ENCODE measurements around the gene HCN2. TPM values are rescaled to one million over a fixed set of nuclear protein-coding genes. Genes with fewer than 3 reads are reported as not detected.
"Not testable (repeated sequence)": the region's sequence is repeated elsewhere in the genome, so short reads cannot be mapped to it uniquely, and the experiment has no call there.

The HCN2 gene
- total and polyA plus RNA-seq, 2 of the 13 experiments (the other 11 are each of a cell fraction or from before 2014, with no cell fraction given): 0.01 TPM; not detected in 1

- POLR2A ChIA-PET: not testable (repeated sequence)
- WGBS (ENCODE audit: low lambda C conversion rate): over 99% methylated on average over 7 of the region's 7 CpGs
These were observed 36.9 kb downstream of the HCN2 start for GRCh38 chr19:626566-626965.

GRCh38 chr19:628168-628567 is 38.5 kb downstream of the HCN2 start:
- Histone ChIP-seq H3K27me3 (ENCODE audit: control insufficient read depth in 1 of 2, insufficient read depth in 2 of 2, low read length in 2 of 2) (no peaks in the 10 kb centered on the region; a peak in 1 of 5 replicates), H3K36me3 (replicated peaks in 1 of 2; ENCODE audit: control insufficient read depth in 1 of 2, insufficient read depth in 2 of 2, low read length in 2 of 2) (peaks cover 8 to 37% of the 10 kb centered on the region in 2 experiments), H2AFZ (ENCODE audit: low read length) (no peak overlapping the region), H3K79me2 (ENCODE audit: insufficient read depth, low read length) (peaks cover 30% of the 10 kb centered on the region), H4K20me1 (ENCODE audit: insufficient read depth, low read length) (peaks cover 7% of the 10 kb centered on the region; the same call in 1 of the 2 replicates), H3K9ac (ENCODE audit: insufficient read depth, low read depth, low read length) (no peak overlapping the region), H3K4me3 (replicated peaks in 1 of 3; ENCODE audit: insufficient read depth in 1 of 3, low read depth in 2 of 3, low read length in 3 of 3) (no peak overlapping the region), H3K27ac (ENCODE audit: extremely low read length, insufficient read depth, low read length) (no peak overlapping the region), H3K4me2 (ENCODE audit: low read depth, low read length) (no peak overlapping the region), H3K4me1 (ENCODE audit: insufficient read depth, low read length) (peaks cover 25% of the 10 kb centered on the region), H3K9me3 (ENCODE audit: low read length) (no peaks in the 10 kb centered on the region)
- FAIRE-seq: no peak
- ATAC-seq: no peak
- in situ Hi-C loops (cut with HindIII; ENCODE audit: extremely low pct_ligation_motif_present, low pct_unique_long_range_greater_than_20kb): no loop called here
- POLR2A ChIA-PET: no interaction called here
- DNase-seq (ENCODE audit: low spot score): no peak
- BruUV-seq (replicated peaks): no TSS peak
- WGBS (ENCODE audit: low lambda C conversion rate): 94% methylated on average over 13 of the region's 19 CpGs
- intact Hi-C loops (cut with micrococcal nuclease; ENCODE audit: unreplicated experiment): no loop called here
- CTCF ChIA-PET (ENCODE audit: low intra/inter-chr PET ratio, low total read pairs): interaction anchor here (0.8 kb wide), 1 partner anchor 78 kb away, joined by 3 read pairs; no protein-coding TSS in a partner anchor
- TF ChIP-seq ZBTB42 (CRISPR knock-in tag; IDR thresholded peaks at IDR 0.05) (no peak), ZNF891 (CRISPR knock-in tag; IDR thresholded peaks at IDR 0.05) (no peak), ZNF687 (CRISPR knock-in tag; IDR thresholded peaks at IDR 0.05) (no peak), STAT6 (CRISPR knock-in tag; IDR thresholded peaks at IDR 0.05; ENCODE audit: borderline replicate concordance) (no peak), HMGXB3 (CRISPR knock-in tag; IDR thresholded peaks at IDR 0.05; ENCODE audit: borderline replicate concordance) (no peak), POLR2A (IDR thresholded peaks at IDR 0.05; ENCODE audit: insufficient read depth in 1 of 2, low read depth in 2 of 2, low read length in 2 of 2) (no peak)

More at GRCh38 chr19:626566-626965, 36.9 kb downstream of the HCN2 start:
- DNase-seq (ENCODE audit: low spot score); H3K4me2 ChIP-seq (ENCODE audit: low read depth, low read length); H3K9me3 ChIP-seq (ENCODE audit: low read length); H2AFZ ChIP-seq (ENCODE audit: low read length); H3K9ac ChIP-seq (ENCODE audit: insufficient read depth, low read depth, low read length); H3K27ac ChIP-seq (ENCODE audit: extremely low read length, insufficient read depth, low read length); intact Hi-C loops (cut with micrococcal nuclease; ENCODE audit: unreplicated experiment); CTCF ChIA-PET (ENCODE audit: low intra/inter-chr PET ratio, low total read pairs); H3K4me3 ChIP-seq (replicated peaks in 1 of 3; ENCODE audit: insufficient read depth in 1 of 3, low read depth in 2 of 3, low read length in 3 of 3); BruUV-seq (replicated peaks); FAIRE-seq; H3K27me3 ChIP-seq (ENCODE audit: control insufficient read depth in 1 of 2, insufficient read depth in 2 of 2, low read length in 2 of 2); H4K20me1 ChIP-seq (ENCODE audit: insufficient read depth, low read length); ATAC-seq; in situ Hi-C loops (cut with HindIII; ENCODE audit: extremely low pct_ligation_motif_present, low pct_unique_long_range_greater_than_20kb): not testable (repeated sequence)
- Histone ChIP-seq H3K36me3 (replicated peaks in 1 of 2; ENCODE audit: control insufficient read depth in 1 of 2, insufficient read depth in 2 of 2, low read length in 2 of 2) (peaks cover 8 to 37% of the 10 kb centered on the region in 2 experiments), H3K4me1 (ENCODE audit: insufficient read depth, low read length) (peaks cover 18% of the 10 kb centered on the region), H3K79me2 (ENCODE audit: insufficient read depth, low read length) (peaks cover 17% of the 10 kb centered on the region)

Data from HepG2 (cell line).